ENCODE measurements around the gene TRAPPC2L. TPM values are rescaled to one million over a fixed set of nuclear protein-coding genes. Genes with fewer than 3 reads are reported as not detected.

TRAPPC2L gene
- total RNA-seq, 3 donors from 2014 or later = 32.1 to 37.8 (median 34.4) TPM

- intact Hi-C loops (cut with DNase I; ENCODE audit: low total_unique reads) = no loop called here
- H3K36me3 ChIP-seq = no peaks in the 10 kb centered on the region
- no peak for TF ChIP-seq POLR2AphosphoS5 (IDR thresholded peaks at IDR 0.05)
- TF ChIP-seq POLR2A (IDR thresholded peaks at IDR 0.05) = no peak
- TF ChIP-seq CTCF (IDR thresholded peaks at IDR 0.05) = no peak
- no peak overlapping the region for H3K4me3 ChIP-seq
- DNase-seq (ENCODE audit: low spot score in 2 of 2) = no peak
- H3K9me3 ChIP-seq = no peaks in the 10 kb centered on the region
- no peaks in the 10 kb centered on the region for H3K4me1 ChIP-seq
- H3K27ac ChIP-seq = no peak overlapping the region
- no peaks in the 10 kb centered on the region for H3K27me3 ChIP-seq
Measured at GRCh38 chr16:88825146-88825545, 31.8 kb upstream of the TRAPPC2L start.

GRCh38 chr16:88826070-88826840 is 30.7 kb upstream of the TRAPPC2L start:
- no peaks in the 10 kb centered on the region for H3K27me3 ChIP-seq
- DNase-seq (ENCODE audit: low spot score in 2 of 2) = no peak
- intact Hi-C loops (cut with DNase I; ENCODE audit: low total_unique reads) = no loop called here
- no peaks in the 10 kb centered on the region for H3K4me1 ChIP-seq
- no peaks in the 10 kb centered on the region for H3K36me3 ChIP-seq
- H3K4me3 ChIP-seq = no peak overlapping the region
- H3K27ac ChIP-seq = no peak overlapping the region
- H3K9me3 ChIP-seq = no peaks in the 10 kb centered on the region
- TF ChIP-seq CTCF (IDR thresholded peaks at IDR 0.05) = no peak
- no peak for TF ChIP-seq POLR2A (IDR thresholded peaks at IDR 0.05)
- TF ChIP-seq POLR2AphosphoS5 (IDR thresholded peaks at IDR 0.05) = no peak

- Histone ChIP-seq H3K27ac (no peak overlapping the region), H3K36me3 (no peaks in the 10 kb centered on the region), H3K4me1 (no peaks in the 10 kb centered on the region), H3K27me3 (no peaks in the 10 kb centered on the region), H3K9me3 (no peaks in the 10 kb centered on the region), H3K4me3 (no peak overlapping the region)
- TF ChIP-seq POLR2A (IDR thresholded peaks at IDR 0.05) = no peak
- no peak for TF ChIP-seq CTCF (IDR thresholded peaks at IDR 0.05)
- no peak for TF ChIP-seq POLR2AphosphoS5 (IDR thresholded peaks at IDR 0.05)
- DNase-seq (ENCODE audit: low spot score in 2 of 2) = no peak
- intact Hi-C loops (cut with DNase I; ENCODE audit: low total_unique reads) = no loop called here
Measured at GRCh38 chr16:88827727-88828126, 29.2 kb upstream of the TRAPPC2L start.

- no peaks in the 10 kb centered on the region for H3K36me3 ChIP-seq
- intact Hi-C loops (cut with DNase I; ENCODE audit: low total_unique reads) = no loop called here
- no peak overlapping the region for H3K4me3 ChIP-seq
- TF ChIP-seq POLR2A (IDR thresholded peaks at IDR 0.05) (no peak), CTCF (IDR thresholded peaks at IDR 0.05) (no peak), POLR2AphosphoS5 (IDR thresholded peaks at IDR 0.05) (no peak)
- no peaks in the 10 kb centered on the region for H3K27me3 ChIP-seq
- H3K9me3 ChIP-seq = no peaks in the 10 kb centered on the region
- H3K4me1 ChIP-seq = no peaks in the 10 kb centered on the region
- no peak overlapping the region for H3K27ac ChIP-seq
- no peak for DNase-seq (ENCODE audit: low spot score in 2 of 2)
Measured at GRCh38 chr16:88828711-88829110, 28.2 kb upstream of the TRAPPC2L start.

GRCh38 chr16:88830258-88830657 is 26.7 kb upstream of the TRAPPC2L start:
- Histone ChIP-seq H3K4me1 (no peaks in the 10 kb centered on the region), H3K36me3 (no peaks in the 10 kb centered on the region), H3K4me3 (no peak overlapping the region), H3K27ac (no peak overlapping the region), H3K27me3 (no peaks in the 10 kb centered on the region), H3K9me3 (no peaks in the 10 kb centered on the region)
- no peak for TF ChIP-seq POLR2A (IDR thresholded peaks at IDR 0.05)
- TF ChIP-seq POLR2AphosphoS5 (IDR thresholded peaks at IDR 0.05) = no peak
- TF ChIP-seq CTCF (IDR thresholded peaks at IDR 0.05) = no peak
- DNase-seq (ENCODE audit: low spot score in 2 of 2) = no peak
- intact Hi-C loops (cut with DNase I; ENCODE audit: low total_unique reads) = no loop called here
